A549 (cell line): ENCODE data around the gene TEX264.

Experiments used
- CTCF ChIP-seq: fragments of >200 bp; sonication (Bioruptor Twin); formaldehyde crosslinking; IDR thresholded peaks from 3 replicates; pipeline ENCODE4 v1.5.1; 2016
- EP300 ChIP-seq, 2 experiments: fragments of >200 bp; sonication (Bioruptor Twin); formaldehyde crosslinking; IDR thresholded peaks; 2 replicates in 1 of 2; 3 replicates in 1 of 2; pipeline ENCODE4 v1.6.1; 2016 to 2017
- MAFK ChIP-seq: fragments of 450-650 bp; IDR thresholded peaks from 2 replicates; pipeline ENCODE4 v1.6.1; 2014; ENCODE audit not compliant: partially characterized antibody
- MAX ChIP-seq: IDR thresholded peaks from 2 replicates; pipeline ENCODE4 v1.6.1; 2012
- MAZ ChIP-seq: fragments of 150-350 bp; IDR thresholded peaks from 2 replicates; pipeline ENCODE4 v1.6.1; 2014; ENCODE audit warnings: antibody characterized with exemption, low read depth, low read length, borderline replicate concordance
- POLR2A ChIP-seq: IDR thresholded peaks from 2 replicates; pipeline ENCODE4 v1.6.1; 2012; ENCODE audit warnings: mild to moderate bottlenecking, low read length
- RAD21 ChIP-seq, 2 experiments: fragments of >200 bp in 1 of 2; sonication (Bioruptor Twin) in 1 of 2; formaldehyde crosslinking in 1 of 2; IDR thresholded peaks in 1 of 2; conservative IDR thresholded peaks in 1 of 2; 2 replicates in 1 of 2; 3 replicates in 1 of 2; pipeline ENCODE4 v1.6.1; 2012 to 2018; ENCODE audit warnings: inconsistent platforms in 1 of 2
- RNF2 ChIP-seq: fragments of 200-600 bp; sonication (generic); IDR thresholded peaks from 2 replicates; pipeline ENCODE4 v1.6.1; 2016; ENCODE audit warnings: low read depth, mild to moderate bottlenecking, antibody characterized with exemption, moderate library complexity, borderline replicate concordance

GRCh38 chr3:51739110-51739509 is 68.1 kb downstream of the TEX264 start:
- no peak for TF ChIP-seq CTCF
- no peak for TF ChIP-seq EP300 (IDR thresholded peaks at IDR 0.05)
- TF ChIP-seq MAX: no peak
- TF ChIP-seq RAD21 (conservative IDR thresholded peaks at IDR 0.05 in 1 of 2, IDR thresholded peaks at IDR 0.05 in 1 of 2): no peak
- no peak for TF ChIP-seq POLR2A
- no peak for TF ChIP-seq RNF2
- no peak for TF ChIP-seq MAFK
- no peak for TF ChIP-seq MAZ
